H9 (cell line): ENCODE measurements around the gene TMEM117. TPM values are rescaled to one million over a fixed set of nuclear protein-coding genes. Genes with fewer than 3 reads are reported as not detected.

Experiments used
- DNase-seq: peaks from one replicate; pipeline ENCODE4 v3.0.0-alpha.2; 2017
- H2AFZ ChIP-seq: one replicate; pipeline ENCODE4 v1.6.1; 2013; ENCODE audit warnings: mild to moderate bottlenecking, low read length, control low read depth, moderate library complexity
- H2AK5ac ChIP-seq: 2 replicates; pipeline ENCODE4 v1.6.1; 2013; ENCODE audit warnings: low read length, control low read depth, mixed read lengths; ENCODE audit not compliant: insufficient read length
- H2BK120ac ChIP-seq: one replicate; pipeline ENCODE4 v1.6.1; 2013; ENCODE audit warnings: low read depth, mild to moderate bottlenecking, low read length, control low read depth, inconsistent platforms; ENCODE audit not compliant: poor library complexity, severe bottlenecking
- H2BK12ac ChIP-seq: 2 replicates; pipeline ENCODE4 v1.6.1; 2013; ENCODE audit warnings: low read length, control low read depth, mixed read lengths, low read depth; ENCODE audit not compliant: insufficient read length
- H2BK15ac ChIP-seq: 2 replicates; pipeline ENCODE4 v1.6.1; 2013; ENCODE audit warnings: low read depth, low read length, control low read depth
- H2BK20ac ChIP-seq: one replicate; pipeline ENCODE4 v1.6.1; 2013; ENCODE audit warnings: low read depth, mild to moderate bottlenecking, low read length, control low read depth, inconsistent platforms; ENCODE audit not compliant: poor library complexity, severe bottlenecking
- H2BK5ac ChIP-seq: 2 replicates; pipeline ENCODE4 v1.6.1; 2013; ENCODE audit warnings: low read length, control low read depth, mixed read lengths; ENCODE audit not compliant: insufficient read length
- H3K14ac ChIP-seq: 2 replicates; pipeline ENCODE4 v1.6.1; 2013; ENCODE audit warnings: low read length, control low read depth; ENCODE audit not compliant: insufficient read depth
- H3K18ac ChIP-seq: 2 replicates; pipeline ENCODE4 v1.6.1; 2013; ENCODE audit warnings: low read depth, mild to moderate bottlenecking, mixed read lengths, low read length, control low read depth; ENCODE audit not compliant: insufficient read length
- H3K23ac ChIP-seq: 2 replicates; pipeline ENCODE4 v1.6.1; 2013; ENCODE audit warnings: low read length, control low read depth, mixed read lengths, low read depth; ENCODE audit not compliant: insufficient read length
- H3K23me2 ChIP-seq: 2 replicates; pipeline ENCODE4 v1.6.1; 2013; ENCODE audit warnings: low read depth, mild to moderate bottlenecking, mixed read lengths, low read length, control low read depth; ENCODE audit not compliant: insufficient read length, poor library complexity, severe bottlenecking
- H3K27ac ChIP-seq: 2 replicates; pipeline ENCODE4 v1.5.1; 2013; ENCODE audit warnings: low read length, control low read depth, mixed read lengths, low read depth; ENCODE audit not compliant: insufficient read length
- H3K27me3 ChIP-seq: 2 replicates; pipeline ENCODE4 v1.6.1; 2013; ENCODE audit warnings: low read length, control low read depth, inconsistent platforms; ENCODE audit not compliant: insufficient read depth
- H3K4ac ChIP-seq: 2 replicates; pipeline ENCODE4 v1.6.1; 2013; ENCODE audit warnings: low read depth, mild to moderate bottlenecking, control low read depth, inconsistent platforms, low read length, moderate library complexity
- H3K4me1 ChIP-seq: 2 replicates; pipeline ENCODE4 v1.6.1; 2013; ENCODE audit warnings: low read length, control low read depth, inconsistent platforms; ENCODE audit not compliant: insufficient read depth
- H3K4me2 ChIP-seq: 2 replicates; pipeline ENCODE4 v1.6.1; 2013; ENCODE audit warnings: low read length, control low read depth, mixed read lengths; ENCODE audit not compliant: insufficient read length, insufficient read depth
- H3K56ac ChIP-seq: 2 replicates; pipeline ENCODE4 v1.6.1; 2013; ENCODE audit warnings: low read depth, mild to moderate bottlenecking, mixed read lengths, low read length, control low read depth; ENCODE audit not compliant: insufficient read length
- H3K79me1 ChIP-seq: 2 replicates; pipeline ENCODE4 v1.6.1; 2013; ENCODE audit warnings: low read depth, mild to moderate bottlenecking, moderate library complexity, low read length, control low read depth, inconsistent platforms; ENCODE audit not compliant: insufficient read depth, poor library complexity, severe bottlenecking
- H3K79me2 ChIP-seq: 2 replicates; pipeline ENCODE4 v1.6.1; 2013; ENCODE audit warnings: low read length, control low read depth, inconsistent platforms; ENCODE audit not compliant: insufficient read depth
- H3K9ac ChIP-seq: 2 replicates; pipeline ENCODE4 v1.6.1; 2013; ENCODE audit warnings: low read length, control low read depth, mixed read lengths; ENCODE audit not compliant: insufficient read length; ENCODE audit errors: extremely low read depth
- H3K9me3 ChIP-seq: one replicate; pipeline ENCODE4 v1.6.1; 2013; ENCODE audit warnings: low read depth, low read length, inconsistent platforms; ENCODE audit not compliant: control insufficient read depth
- H3T11ph ChIP-seq: one replicate; pipeline ENCODE4 v1.6.1; 2013; ENCODE audit warnings: mild to moderate bottlenecking, low read length, control low read depth, inconsistent platforms
- H4K20me1 ChIP-seq: one replicate; pipeline ENCODE4 v1.6.1; 2013; ENCODE audit not compliant: control insufficient read depth, insufficient read length, insufficient read depth
- H4K5ac ChIP-seq: 2 replicates; pipeline ENCODE4 v1.6.1; 2013; ENCODE audit warnings: low read depth, mild to moderate bottlenecking, mixed read lengths, low read length, control low read depth; ENCODE audit not compliant: insufficient read length
- H4K8ac ChIP-seq: replicated peaks from 2 replicates; pipeline ENCODE4 v1.6.1; 2013; ENCODE audit warnings: low read length, control low read depth, mixed read lengths, low read depth; ENCODE audit not compliant: insufficient read length
- H4K91ac ChIP-seq: 2 replicates; pipeline ENCODE4 v1.6.1; 2013; ENCODE audit warnings: low read depth, mild to moderate bottlenecking, moderate library complexity, mixed read lengths, low read length, control low read depth; ENCODE audit not compliant: insufficient read length
- H3K27ac Mint-ChIP-seq, 3 experiments: 2 replicates in 2 of 3; 3 replicates in 1 of 3; pipeline ENCODE4 v1.8.0; 2020 to 2021; ENCODE audit warnings: mixed read lengths in 3 of 3, mild to moderate bottlenecking in 1 of 3, moderate library complexity in 1 of 3
- H3K27me3 Mint-ChIP-seq: 2 replicates; pipeline ENCODE4 v1.8.0; 2021; ENCODE audit warnings: low read depth, mild to moderate bottlenecking, moderate library complexity, mixed read lengths
- H3K36me3 Mint-ChIP-seq, 3 experiments: 2 replicates in 2 of 3; 3 replicates in 1 of 3; pipeline ENCODE4 v1.8.0; 2020 to 2021; ENCODE audit warnings: low read depth in 3 of 3, mixed read lengths in 3 of 3; ENCODE audit not compliant: insufficient read depth in 1 of 3
- H3K4me1 Mint-ChIP-seq, 2 experiments: 2 replicates each; pipeline ENCODE4 v1.8.0; 2020; ENCODE audit warnings: mixed read lengths in 2 of 2
- H3K4me3 Mint-ChIP-seq, 2 experiments: 2 replicates in 1 of 2; 3 replicates in 1 of 2; pipeline ENCODE4 v1.8.0; 2020 to 2021; ENCODE audit warnings: mild to moderate bottlenecking in 2 of 2, mixed read lengths in 2 of 2, moderate library complexity in 1 of 2
- H3K9me3 Mint-ChIP-seq, 2 experiments: 2 replicates in 1 of 2; 3 replicates in 1 of 2; pipeline ENCODE4 v1.8.0; 2020; ENCODE audit warnings: mild to moderate bottlenecking in 2 of 2, mixed read lengths in 2 of 2, moderate library complexity in 1 of 2
- total RNA-seq: library from RNA; stranded (reverse); gene quantifications from 2 replicates; pipeline ENCODE4 v1.2.1, GENCODE V29; 2021
- TF ChIP-seq, protein P1 (sequence below): fragments of 200-600 bp; sonication (generic); conservative IDR thresholded peaks from 3 replicates; pipeline ENCODE4 v1.8.0; 2021; ENCODE audit warnings: antibody characterized with exemption, mild to moderate bottlenecking

The TMEM117 gene
- total RNA-seq, 1 experiment from 2014 or later = 1.7 TPM

- H3K4me3 Mint-ChIP-seq = no peak overlapping the region
- H2BK15ac ChIP-seq = no peak overlapping the region
- TF ChIP-seq, protein P1, sequence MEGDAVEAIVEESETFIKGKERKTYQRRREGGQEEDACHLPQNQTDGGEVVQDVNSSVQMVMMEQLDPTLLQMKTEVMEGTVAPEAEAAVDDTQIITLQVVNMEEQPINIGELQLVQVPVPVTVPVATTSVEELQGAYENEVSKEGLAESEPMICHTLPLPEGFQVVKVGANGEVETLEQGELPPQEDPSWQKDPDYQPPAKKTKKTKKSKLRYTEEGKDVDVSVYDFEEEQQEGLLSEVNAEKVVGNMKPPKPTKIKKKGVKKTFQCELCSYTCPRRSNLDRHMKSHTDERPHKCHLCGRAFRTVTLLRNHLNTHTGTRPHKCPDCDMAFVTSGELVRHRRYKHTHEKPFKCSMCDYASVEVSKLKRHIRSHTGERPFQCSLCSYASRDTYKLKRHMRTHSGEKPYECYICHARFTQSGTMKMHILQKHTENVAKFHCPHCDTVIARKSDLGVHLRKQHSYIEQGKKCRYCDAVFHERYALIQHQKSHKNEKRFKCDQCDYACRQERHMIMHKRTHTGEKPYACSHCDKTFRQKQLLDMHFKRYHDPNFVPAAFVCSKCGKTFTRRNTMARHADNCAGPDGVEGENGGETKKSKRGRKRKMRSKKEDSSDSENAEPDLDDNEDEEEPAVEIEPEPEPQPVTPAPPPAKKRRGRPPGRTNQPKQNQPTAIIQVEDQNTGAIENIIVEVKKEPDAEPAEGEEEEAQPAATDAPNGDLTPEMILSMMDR = no peak
- peak overlapping the region in 1 of 3 experiments; percentile 6; a peak in 1 of 7 replicates for H3K27ac Mint-ChIP-seq
- no peaks in the 10 kb centered on the region for H3K79me2 ChIP-seq
- peaks cover 3% of the 10 kb centered on the region in 2 experiments; a peak in 3 of 4 replicates for H3K4me1 Mint-ChIP-seq
- H3K79me1 ChIP-seq = no peaks in the 10 kb centered on the region
- no peak overlapping the region for H2BK5ac ChIP-seq
- H3K4ac ChIP-seq = no peak overlapping the region
- H3K36me3 Mint-ChIP-seq = no peaks in the 10 kb centered on the region; a peak in 1 of 7 replicates
- no peak overlapping the region for H2AK5ac ChIP-seq
- no peak overlapping the region for H2BK12ac ChIP-seq
- no peak overlapping the region for H4K91ac ChIP-seq
- H3K4me1 ChIP-seq = no peaks in the 10 kb centered on the region
- no peak overlapping the region for H2BK120ac ChIP-seq
- no peak overlapping the region for H4K8ac ChIP-seq
- H3K27me3 ChIP-seq = no peaks in the 10 kb centered on the region
- no peaks in the 10 kb centered on the region for H3K27me3 Mint-ChIP-seq
- no peaks in the 10 kb centered on the region for H3K9me3 Mint-ChIP-seq
- H3K27ac ChIP-seq = no peak overlapping the region
- H3K4me2 ChIP-seq = no peak overlapping the region
- no peak overlapping the region for H3K14ac ChIP-seq
- no peak overlapping the region for H3T11ph ChIP-seq
- no peaks in the 10 kb centered on the region for H3K9me3 ChIP-seq
- no peak overlapping the region for H3K18ac ChIP-seq
- no peak overlapping the region for H2AFZ ChIP-seq
- no peaks in the 10 kb centered on the region for H4K20me1 ChIP-seq
- no peak overlapping the region for H3K23ac ChIP-seq
- no peak for DNase-seq
- H3K9ac ChIP-seq = no peak overlapping the region
- no peak overlapping the region for H4K5ac ChIP-seq
- H2BK20ac ChIP-seq = no peak overlapping the region
- no peaks in the 10 kb centered on the region for H3K23me2 ChIP-seq
- H3K56ac ChIP-seq = no peak overlapping the region
These were observed 511.3 kb downstream of the TMEM117 start for GRCh38 chr12:44347145-44347544.
